H9 (cell line): ENCODE measurements around the gene PMIS2. TPM values are rescaled to one million over a fixed set of nuclear protein-coding genes. Genes with fewer than 3 reads are reported as not detected.

ENCODE experiments used
- DNase-seq: peaks from one replicate; pipeline ENCODE4 v3.0.0-alpha.2; 2017
- H2AFZ ChIP-seq: one replicate; pipeline ENCODE4 v1.6.1; 2013; ENCODE audit warnings: mild to moderate bottlenecking, low read length, control low read depth, moderate library complexity
- H2AK5ac ChIP-seq: 2 replicates; pipeline ENCODE4 v1.6.1; 2013; ENCODE audit warnings: low read length, control low read depth, mixed read lengths; ENCODE audit not compliant: insufficient read length
- H2BK120ac ChIP-seq: one replicate; pipeline ENCODE4 v1.6.1; 2013; ENCODE audit warnings: low read depth, mild to moderate bottlenecking, low read length, control low read depth, inconsistent platforms; ENCODE audit not compliant: poor library complexity, severe bottlenecking
- H2BK12ac ChIP-seq: 2 replicates; pipeline ENCODE4 v1.6.1; 2013; ENCODE audit warnings: low read length, control low read depth, mixed read lengths, low read depth; ENCODE audit not compliant: insufficient read length
- H2BK15ac ChIP-seq: 2 replicates; pipeline ENCODE4 v1.6.1; 2013; ENCODE audit warnings: low read depth, low read length, control low read depth
- H2BK20ac ChIP-seq: one replicate; pipeline ENCODE4 v1.6.1; 2013; ENCODE audit warnings: low read depth, mild to moderate bottlenecking, low read length, control low read depth, inconsistent platforms; ENCODE audit not compliant: poor library complexity, severe bottlenecking
- H2BK5ac ChIP-seq: 2 replicates; pipeline ENCODE4 v1.6.1; 2013; ENCODE audit warnings: low read length, control low read depth, mixed read lengths; ENCODE audit not compliant: insufficient read length
- H3K14ac ChIP-seq: 2 replicates; pipeline ENCODE4 v1.6.1; 2013; ENCODE audit warnings: low read length, control low read depth; ENCODE audit not compliant: insufficient read depth
- H3K18ac ChIP-seq: 2 replicates; pipeline ENCODE4 v1.6.1; 2013; ENCODE audit warnings: low read depth, mild to moderate bottlenecking, mixed read lengths, low read length, control low read depth; ENCODE audit not compliant: insufficient read length
- H3K23ac ChIP-seq: 2 replicates; pipeline ENCODE4 v1.6.1; 2013; ENCODE audit warnings: low read length, control low read depth, mixed read lengths, low read depth; ENCODE audit not compliant: insufficient read length
- H3K23me2 ChIP-seq: 2 replicates; pipeline ENCODE4 v1.6.1; 2013; ENCODE audit warnings: low read depth, mild to moderate bottlenecking, mixed read lengths, low read length, control low read depth; ENCODE audit not compliant: insufficient read length, poor library complexity, severe bottlenecking
- H3K27ac ChIP-seq: 2 replicates; pipeline ENCODE4 v1.5.1; 2013; ENCODE audit warnings: low read length, control low read depth, mixed read lengths, low read depth; ENCODE audit not compliant: insufficient read length
- H3K27me3 ChIP-seq: 2 replicates; pipeline ENCODE4 v1.6.1; 2013; ENCODE audit warnings: low read length, control low read depth, inconsistent platforms; ENCODE audit not compliant: insufficient read depth
- H3K4ac ChIP-seq: 2 replicates; pipeline ENCODE4 v1.6.1; 2013; ENCODE audit warnings: low read depth, mild to moderate bottlenecking, control low read depth, inconsistent platforms, low read length, moderate library complexity
- H3K4me1 ChIP-seq: 2 replicates; pipeline ENCODE4 v1.6.1; 2013; ENCODE audit warnings: low read length, control low read depth, inconsistent platforms; ENCODE audit not compliant: insufficient read depth
- H3K4me2 ChIP-seq: 2 replicates; pipeline ENCODE4 v1.6.1; 2013; ENCODE audit warnings: low read length, control low read depth, mixed read lengths; ENCODE audit not compliant: insufficient read length, insufficient read depth
- H3K56ac ChIP-seq: 2 replicates; pipeline ENCODE4 v1.6.1; 2013; ENCODE audit warnings: low read depth, mild to moderate bottlenecking, mixed read lengths, low read length, control low read depth; ENCODE audit not compliant: insufficient read length
- H3K79me1 ChIP-seq: 2 replicates; pipeline ENCODE4 v1.6.1; 2013; ENCODE audit warnings: low read depth, mild to moderate bottlenecking, moderate library complexity, low read length, control low read depth, inconsistent platforms; ENCODE audit not compliant: insufficient read depth, poor library complexity, severe bottlenecking
- H3K79me2 ChIP-seq: 2 replicates; pipeline ENCODE4 v1.6.1; 2013; ENCODE audit warnings: low read length, control low read depth, inconsistent platforms; ENCODE audit not compliant: insufficient read depth
- H3K9ac ChIP-seq: 2 replicates; pipeline ENCODE4 v1.6.1; 2013; ENCODE audit warnings: low read length, control low read depth, mixed read lengths; ENCODE audit not compliant: insufficient read length; ENCODE audit errors: extremely low read depth
- H3K9me3 ChIP-seq: one replicate; pipeline ENCODE4 v1.6.1; 2013; ENCODE audit warnings: low read depth, low read length, inconsistent platforms; ENCODE audit not compliant: control insufficient read depth
- H3T11ph ChIP-seq: one replicate; pipeline ENCODE4 v1.6.1; 2013; ENCODE audit warnings: mild to moderate bottlenecking, low read length, control low read depth, inconsistent platforms
- H4K20me1 ChIP-seq: one replicate; pipeline ENCODE4 v1.6.1; 2013; ENCODE audit not compliant: control insufficient read depth, insufficient read length, insufficient read depth
- H4K5ac ChIP-seq: 2 replicates; pipeline ENCODE4 v1.6.1; 2013; ENCODE audit warnings: low read depth, mild to moderate bottlenecking, mixed read lengths, low read length, control low read depth; ENCODE audit not compliant: insufficient read length
- H4K8ac ChIP-seq: replicated peaks from 2 replicates; pipeline ENCODE4 v1.6.1; 2013; ENCODE audit warnings: low read length, control low read depth, mixed read lengths, low read depth; ENCODE audit not compliant: insufficient read length
- H4K91ac ChIP-seq: 2 replicates; pipeline ENCODE4 v1.6.1; 2013; ENCODE audit warnings: low read depth, mild to moderate bottlenecking, moderate library complexity, mixed read lengths, low read length, control low read depth; ENCODE audit not compliant: insufficient read length
- H3K27ac Mint-ChIP-seq, 3 experiments: 2 replicates in 2 of 3; 3 replicates in 1 of 3; pipeline ENCODE4 v1.8.0; 2020 to 2021; ENCODE audit warnings: mixed read lengths in 3 of 3, mild to moderate bottlenecking in 1 of 3, moderate library complexity in 1 of 3
- H3K27me3 Mint-ChIP-seq: 2 replicates; pipeline ENCODE4 v1.8.0; 2021; ENCODE audit warnings: low read depth, mild to moderate bottlenecking, moderate library complexity, mixed read lengths
- H3K36me3 Mint-ChIP-seq, 3 experiments: 2 replicates in 2 of 3; 3 replicates in 1 of 3; pipeline ENCODE4 v1.8.0; 2020 to 2021; ENCODE audit warnings: low read depth in 3 of 3, mixed read lengths in 3 of 3; ENCODE audit not compliant: insufficient read depth in 1 of 3
- H3K4me1 Mint-ChIP-seq, 2 experiments: 2 replicates each; pipeline ENCODE4 v1.8.0; 2020; ENCODE audit warnings: mixed read lengths in 2 of 2
- H3K4me3 Mint-ChIP-seq, 2 experiments: 2 replicates in 1 of 2; 3 replicates in 1 of 2; pipeline ENCODE4 v1.8.0; 2020 to 2021; ENCODE audit warnings: mild to moderate bottlenecking in 2 of 2, mixed read lengths in 2 of 2, moderate library complexity in 1 of 2
- H3K9me3 Mint-ChIP-seq, 2 experiments: 2 replicates in 1 of 2; 3 replicates in 1 of 2; pipeline ENCODE4 v1.8.0; 2020; ENCODE audit warnings: mild to moderate bottlenecking in 2 of 2, mixed read lengths in 2 of 2, moderate library complexity in 1 of 2
- CTCF ChIP-seq: fragments of 200-600 bp; sonication (generic); conservative IDR thresholded peaks from 3 replicates; pipeline ENCODE4 v1.8.0; 2021; ENCODE audit warnings: antibody characterized with exemption, mild to moderate bottlenecking
- WGBS: extraction: QIAGEN DNeasy Blood & Tissue Kit; methylation state at CpG from one replicate; pipeline ENCODE4 v1.1.7; 2013; ENCODE audit warnings: missing lambda C conversion rate, low lambda C conversion rate, mixed read lengths; ENCODE audit not compliant: insufficient read length; ENCODE audit errors: extremely low coverage; 5-methylcytosine and 5-hydroxymethylcytosine counted together
- total RNA-seq: library from RNA; stranded (reverse); gene quantifications from 2 replicates; pipeline ENCODE4 v1.2.1, GENCODE V29; 2021

PMIS2 gene
- total RNA-seq, 1 experiment from 2014 or later = not detected

GRCh38 chr19:35556025-35556590 lies 29.9 kb upstream of the PMIS2 start:
- Mint-ChIP-seq H3K9me3 (no peaks in the 10 kb centered on the region), H3K4me1 (peaks cover 9 to 14% of the 10 kb centered on the region in 2 experiments), H3K36me3 (no peaks in the 10 kb centered on the region; a peak in 2 of 7 replicates), H3K27me3 (peaks cover 62% of the 10 kb centered on the region), H3K27ac (no peak overlapping the region; a peak in 1 of 7 replicates), H3K4me3 (no peak overlapping the region; a peak in 1 of 5 replicates)
- H3K56ac ChIP-seq = no peak overlapping the region
- H3K18ac ChIP-seq = no peak overlapping the region
- no peak for DNase-seq
- no peak overlapping the region for H3K4ac ChIP-seq
- TF ChIP-seq CTCF = no peak
- no peak overlapping the region for H3K4me2 ChIP-seq
- no peaks in the 10 kb centered on the region for H3K9me3 ChIP-seq
- no peak overlapping the region for H4K91ac ChIP-seq
- no peak overlapping the region for H2BK12ac ChIP-seq
- no peak overlapping the region for H2BK15ac ChIP-seq
- H3K27ac ChIP-seq = no peak overlapping the region
- 100% methylated on average over 2 of the region's 9 CpGs for WGBS
- no peak overlapping the region for H3T11ph ChIP-seq
- H2BK5ac ChIP-seq = no peak overlapping the region
- no peak overlapping the region for H2AK5ac ChIP-seq
- H3K14ac ChIP-seq = no peak overlapping the region
- no peak overlapping the region for H3K9ac ChIP-seq
- no peak overlapping the region for H2BK20ac ChIP-seq
- no peaks in the 10 kb centered on the region; the same call in 1 of the 2 replicates for H3K79me2 ChIP-seq
- H3K4me1 ChIP-seq = no peaks in the 10 kb centered on the region
- no peak overlapping the region for H3K23ac ChIP-seq
- peaks cover 7% of the 10 kb centered on the region for H3K23me2 ChIP-seq
- no peaks in the 10 kb centered on the region for H4K20me1 ChIP-seq
- H4K8ac ChIP-seq = no peak overlapping the region
- H4K5ac ChIP-seq = no peak overlapping the region
- peaks cover 3% of the 10 kb centered on the region; the same call in 1 of the 2 replicates for H3K27me3 ChIP-seq
- H2AFZ ChIP-seq = no peak overlapping the region
- no peak overlapping the region for H2BK120ac ChIP-seq
- H3K79me1 ChIP-seq = no peaks in the 10 kb centered on the region
